IMR-90 (cell line): ENCODE results near the gene C5. TPM values are rescaled to one million over a fixed set of nuclear protein-coding genes. Genes with fewer than 3 reads are reported as not detected.

Source experiments
- ATAC-seq: fragments of 200-7000 bp; cut with Tn5 transposase; 2 replicates; pipeline ENCODE4 v1.9.1; 2020; ENCODE audit warnings: low read depth, mild to moderate bottlenecking, moderate library complexity
- BruUV-seq: library from RNA; stranded (reverse); fragments of 400-500 nt; replicated peaks from 2 replicates; lab custom pipeline; 2021; lab: Mats Ljungman, UMichigan
- CTCF ChIA-PET: fragments of 300-600 bp; formaldehyde crosslinking; extraction: SDS; loops from one replicate; lab custom pipeline; 2021; ENCODE audit warnings: antibody characterized with exemption; lab: Yijun Ruan, JAX
- POLR2A ChIA-PET: fragments of 300-600 bp; sonication (Branson Sonifier 250); formaldehyde crosslinking; loops from one replicate; lab custom pipeline; 2022; ENCODE audit warnings: antibody characterized with exemption; ENCODE audit not compliant: unreplicated experiment; lab: Charles Lee
- DNase-seq: peaks from one replicate; pipeline ENCODE4 v3.0.0; 2013
- H2AFZ ChIP-seq: replicated peaks from 2 replicates; pipeline ENCODE3; 2013; ENCODE audit warnings: low read length, mild to moderate bottlenecking; ENCODE audit not compliant: poor library complexity
- H2AK5ac ChIP-seq: 2 replicates; pipeline ENCODE4 v1.6.1; 2013; ENCODE audit warnings: low read depth, low read length, inconsistent platforms
- H2AK9ac ChIP-seq: replicated peaks from 2 replicates; pipeline ENCODE3; 2013; ENCODE audit warnings: mild to moderate bottlenecking, low read depth, low read length, moderate library complexity; ENCODE audit not compliant: poor library complexity
- H2BK120ac ChIP-seq: 2 replicates; pipeline ENCODE4 v1.6.1; 2013; ENCODE audit warnings: low read depth, low read length, inconsistent platforms
- H2BK15ac ChIP-seq: 3 replicates; pipeline ENCODE4 v1.6.1; 2013; ENCODE audit warnings: low read depth, low read length, inconsistent platforms
- H2BK20ac ChIP-seq: 2 replicates; pipeline ENCODE4 v1.6.1; 2013; ENCODE audit warnings: low read depth, mild to moderate bottlenecking, inconsistent platforms, low read length, moderate library complexity
- H2BK5ac ChIP-seq: 2 replicates; pipeline ENCODE4 v1.6.1; 2013; ENCODE audit warnings: mild to moderate bottlenecking, low read depth, low read length, inconsistent platforms; ENCODE audit not compliant: poor library complexity, severe bottlenecking
- H3K14ac ChIP-seq: replicated peaks from 2 replicates; pipeline ENCODE4 v1.6.1; 2013; ENCODE audit warnings: low read depth, low read length, inconsistent platforms
- H3K18ac ChIP-seq: 2 replicates; pipeline ENCODE4 v1.6.1; 2013; ENCODE audit warnings: low read depth, low read length, control low read depth
- H3K23ac ChIP-seq: 2 replicates; pipeline ENCODE4 v1.6.1; 2013; ENCODE audit warnings: low read depth, low read length, inconsistent platforms
- H3K27ac ChIP-seq: 2 replicates; pipeline ENCODE4 v1.5.1; 2013; ENCODE audit warnings: mild to moderate bottlenecking, control low read depth, low read length; ENCODE audit not compliant: insufficient read depth
- H3K27me3 ChIP-seq: 2 replicates; pipeline ENCODE4 v1.6.1; 2013; ENCODE audit warnings: low read length; ENCODE audit not compliant: control insufficient read depth, insufficient read depth
- H3K36me3 ChIP-seq: 2 replicates; pipeline ENCODE4 v1.6.1; 2013; ENCODE audit warnings: low read length, mixed read lengths; ENCODE audit not compliant: control insufficient read depth, insufficient read depth
- H3K4ac ChIP-seq: 2 replicates; pipeline ENCODE4 v1.6.1; 2013; ENCODE audit warnings: low read depth, low read length, inconsistent platforms
- H3K4me1 ChIP-seq: 2 replicates; pipeline ENCODE4 v1.6.1; 2013; ENCODE audit warnings: low read length, mixed read lengths; ENCODE audit not compliant: control insufficient read depth, insufficient read depth
- H3K4me2 ChIP-seq: 2 replicates; pipeline ENCODE4 v1.6.1; 2013; ENCODE audit warnings: low read depth, mild to moderate bottlenecking, control low read depth, low read length, moderate library complexity
- H3K4me3 ChIP-seq: 2 replicates; pipeline ENCODE4 v1.5.1; 2013; ENCODE audit warnings: low read depth, mild to moderate bottlenecking, control low read depth, low read length, moderate library complexity; ENCODE audit not compliant: insufficient read depth
- H3K56ac ChIP-seq: 2 replicates; pipeline ENCODE4 v1.6.1; 2013; ENCODE audit warnings: low read length, inconsistent platforms; ENCODE audit not compliant: insufficient read depth; ENCODE audit errors: extremely low read depth
- H3K79me1 ChIP-seq, 2 experiments: 2 replicates each; pipeline ENCODE4 v1.6.1; 2013; ENCODE audit warnings: low read length in 2 of 2, inconsistent platforms in 1 of 2, low read depth in 1 of 2
- H3K9ac ChIP-seq: 2 replicates; pipeline ENCODE4 v1.6.1; 2013; ENCODE audit warnings: low read depth, low read length, control low read depth
- H3K9me1 ChIP-seq: 2 replicates; pipeline ENCODE4 v1.6.1; 2013; ENCODE audit warnings: low read length, inconsistent platforms; ENCODE audit not compliant: insufficient read depth
- H3K9me3 ChIP-seq: 2 replicates; pipeline ENCODE4 v1.6.1; 2013; ENCODE audit warnings: low read length; ENCODE audit not compliant: control insufficient read depth, insufficient read depth
- H4K20me1 ChIP-seq: 2 replicates; pipeline ENCODE4 v1.6.1; 2013; ENCODE audit warnings: low read length, inconsistent platforms; ENCODE audit not compliant: insufficient read depth
- H4K5ac ChIP-seq: 2 replicates; pipeline ENCODE4 v1.6.1; 2013; ENCODE audit warnings: mild to moderate bottlenecking, low read depth, low read length, control low read depth
- H4K8ac ChIP-seq, 2 experiments: 2 replicates each; pipeline ENCODE4 v1.6.1; 2013; ENCODE audit warnings: low read depth in 2 of 2, low read length in 2 of 2, control low read depth in 1 of 2, inconsistent platforms in 1 of 2
- H4K91ac ChIP-seq: 2 replicates; pipeline ENCODE4 v1.6.1; 2013; ENCODE audit warnings: low read depth, low read length, inconsistent platforms; ENCODE audit not compliant: insufficient read depth
- FOS ChIP-seq: fragments of 150-350 bp; IDR thresholded peaks from 2 replicates; pipeline ENCODE4 v1.6.1; 2016; ENCODE audit warnings: low read depth, low read length
- RFX5 ChIP-seq: IDR thresholded peaks from 2 replicates; pipeline ENCODE4 v1.8.0; 2012; ENCODE audit warnings: low read depth, mild to moderate bottlenecking, low read length, moderate library complexity
- WGBS, 2 experiments: methylation state at CpG; one replicate each; pipeline versions ENCODE4 v1.1.5 to v1.1.7; 2013; ENCODE audit warnings: missing lambda C conversion rate in 2 of 2; ENCODE audit not compliant: insufficient read length in 1 of 2; ENCODE audit errors: extremely low coverage in 2 of 2; 5-methylcytosine and 5-hydroxymethylcytosine counted together
- dilution Hi-C: fragments of 300-500 bp; cut with HindIII; formaldehyde crosslinking; loops from one replicate; pipeline ENCODE4 v1.14.3; 2018; ENCODE audit warnings: low sequenced_read_pairs; ENCODE audit not compliant: unreplicated experiment
- in situ Hi-C: fragments of 300-500 bp; cut with MboI; formaldehyde crosslinking; loops from 3 replicates; pipeline ENCODE4 v1.14.3; 2019; ENCODE audit warnings: low sequenced_read_pairs, inconsistent platforms, mixed read lengths
- intact Hi-C: fragments of 100-400 bp; cut with micrococcal nuclease; formaldehyde crosslinking; loops from 2 replicates; pipeline ENCODE4 v1.10.0; 2022
- polyA plus RNA-seq, 3 experiments: library from polyadenylated mRNA; depleted of rRNA; stranded (reverse); fragments of >200 nt; gene quantifications; 2 replicates each; pipeline ENCODE4 v1.2.3, GENCODE V29; 2012; ENCODE audit warnings: low replicate concordance in 1 of 3
- total RNA-seq: library from RNA; depleted of rRNA; stranded (reverse); fragments of >200 nt; gene quantifications from 2 replicates; pipeline ENCODE4 v1.2.3, GENCODE V29; 2012

The C5 gene
- total and polyA plus RNA-seq, 2 of the 4 experiments (the other 2 are of a cell fraction), result 1.5 to 2.3 TPM

GRCh38 chr9:120947222-120947621 is 102.9 kb downstream of the C5 start:
- H2BK120ac ChIP-seq, result no peak overlapping the region
- dilution Hi-C loops (no loop called here), in situ Hi-C loops (no loop called here), intact Hi-C loops (no loop called here)
- H3K79me1 ChIP-seq, result no peaks in the 10 kb centered on the region
- no peaks in the 10 kb centered on the region for H3K36me3 ChIP-seq
- H2AK5ac ChIP-seq, result no peak overlapping the region
- no peak overlapping the region for H2AFZ ChIP-seq
- H2BK15ac ChIP-seq, result no peak overlapping the region
- ChIA-PET POLR2A (no interaction called here), CTCF (no interaction called here)
- H3K9me3 ChIP-seq, result no peaks in the 10 kb centered on the region
- no peak overlapping the region for H3K23ac ChIP-seq
- H4K8ac ChIP-seq, result no peak overlapping the region
- peaks cover 10% of the 10 kb centered on the region for H3K4me1 ChIP-seq
- no peaks in the 10 kb centered on the region for H3K27me3 ChIP-seq
- H3K4ac ChIP-seq, result no peak overlapping the region
- no peak overlapping the region for H3K18ac ChIP-seq
- no peak overlapping the region for H3K27ac ChIP-seq
- WGBS, 2 experiments, result 88 to 100% methylated on average over 1 to 2 of the region's 2 CpGs
- no peak overlapping the region for H4K5ac ChIP-seq
- no peak overlapping the region; the same call in 1 of the 2 replicates for H3K14ac ChIP-seq
- H2BK20ac ChIP-seq, result no peak overlapping the region
- TF ChIP-seq RFX5, result no peak
- no peak for TF ChIP-seq FOS
- no peak overlapping the region for H3K4me3 ChIP-seq
- no TSS peak for BruUV-seq
- no peak overlapping the region for H3K4me2 ChIP-seq
- peaks cover 12% of the 10 kb centered on the region; the same call in 1 of the 2 replicates for H3K9me1 ChIP-seq
- no peak overlapping the region for H2BK5ac ChIP-seq
- no peak overlapping the region for H2AK9ac ChIP-seq
- DNase-seq, result no peak
- H3K56ac ChIP-seq, result no peak overlapping the region
- ATAC-seq, result no peak
- H4K20me1 ChIP-seq, result no peaks in the 10 kb centered on the region
- H3K9ac ChIP-seq, result no peak overlapping the region
- no peak overlapping the region for H4K91ac ChIP-seq
